K562 (cell line): ENCODE results near the gene KNSTRN. TPM values are rescaled to one million over a fixed set of nuclear protein-coding genes. Genes with fewer than 3 reads are reported as not detected.
A peak's percentile ranks its signal among the peaks of the same experiment; 100 is the strongest.

Experiments used
- C11orf30 ChIP-seq: fragments of 450-650 bp; IDR thresholded peaks from 2 replicates; pipeline ENCODE4 v1.6.1; 2016; ENCODE audit warnings: low read depth, mild to moderate bottlenecking
- HBP1 ChIP-seq: fragments of 450-650 bp; formaldehyde crosslinking; IDR thresholded peaks from 2 replicates; pipeline ENCODE4 v1.4.0; 2022; ENCODE audit warnings: missing genetic modification characterization
- HOMEZ ChIP-seq: fragments of 250-450 bp; sonication (Bioruptor Pico); IDR thresholded peaks from 2 replicates; pipeline ENCODE4 v1.4.0; 2020; ENCODE audit warnings: mild to moderate bottlenecking, moderate library complexity
- ID3 ChIP-seq, 2 experiments: fragments of 250-450 bp in 1 of 2; fragments of 450-650 bp in 1 of 2; sonication (Bioruptor Pico) in 1 of 2; IDR thresholded peaks; 2 replicates each; pipeline versions ENCODE4 v1.6.1 to v1.8.0; 2016 to 2021; ENCODE audit warnings: mild to moderate bottlenecking in 2 of 2, moderate library complexity in 2 of 2, missing compliant biosample characterization in 1 of 2, missing genetic modification characterization in 1 of 2
- KDM5B ChIP-seq: fragments of 200-600 bp; sonication (generic); IDR thresholded peaks from 2 replicates; pipeline ENCODE4 v1.6.1; 2012; ENCODE audit warnings: low read depth, mild to moderate bottlenecking, moderate library complexity, low read length, control low read depth, inconsistent platforms; ENCODE audit not compliant: insufficient replicate concordance
- NFE2L1 ChIP-seq: fragments of 450-650 bp; IDR thresholded peaks from 2 replicates; pipeline ENCODE4 v1.6.1; 2016; ENCODE audit warnings: missing genetic modification characterization, low read depth, mild to moderate bottlenecking, missing compliant biosample characterization, moderate library complexity, borderline replicate concordance
- NFRKB ChIP-seq: fragments of 450-650 bp; IDR thresholded peaks from 2 replicates; pipeline ENCODE4 v1.6.1; 2016; ENCODE audit warnings: low read depth
- RCOR1 ChIP-seq, 2 experiments: IDR thresholded peaks; 2 replicates each; pipeline ENCODE4 v1.6.1; 2012; ENCODE audit warnings: low read depth in 2 of 2, low read length in 2 of 2, borderline replicate concordance in 1 of 2, improper control_type of control experiment in 1 of 2
- SOX6 ChIP-seq: fragments of 450-650 bp; IDR thresholded peaks from 2 replicates; pipeline ENCODE4 v1.6.1; 2014; ENCODE audit warnings: mild to moderate bottlenecking
- SREBF1 ChIP-seq: fragments of 150-350 bp; IDR thresholded peaks from 2 replicates; pipeline ENCODE4 v1.6.1; 2014; ENCODE audit warnings: antibody characterized with exemption, low read depth, low read length, borderline replicate concordance
- SUPT5H ChIP-seq: fragments of 450-650 bp; IDR thresholded peaks from 2 replicates; pipeline ENCODE4 v1.6.1; 2016
- U2AF2 ChIP-seq: fragments of 200-400 bp; formaldehyde crosslinking; optimal IDR thresholded peaks from 2 replicates; pipeline ENCODE3; 2017; ENCODE audit warnings: low read depth, mild to moderate bottlenecking, low read length
- ZBTB7A ChIP-seq: IDR thresholded peaks from 2 replicates; pipeline ENCODE4 v1.6.1; 2011; ENCODE audit warnings: low read depth, mild to moderate bottlenecking, low read length, moderate library complexity, borderline replicate concordance; ENCODE audit not compliant: control insufficient read depth
- ZKSCAN1 ChIP-seq: fragments of 150-350 bp; IDR thresholded peaks from 2 replicates; pipeline ENCODE4 v1.6.1; 2016; ENCODE audit warnings: low read depth, low read length
- ZNF12 ChIP-seq: sonication (generic); formaldehyde crosslinking; IDR thresholded peaks from 2 replicates; pipeline ENCODE4 v1.4.0; 2020; ENCODE audit warnings: mild to moderate bottlenecking, missing genetic modification reagents
- ZNF407 ChIP-seq: fragments of 450-650 bp; IDR thresholded peaks from 2 replicates; pipeline ENCODE4 v1.6.1; 2016; ENCODE audit warnings: low read depth
- polyA plus RNA-seq, 8 experiments: library from polyadenylated mRNA; depleted of rRNA in 4 of 8; stranded (reverse) in 5 of 8; unstranded in 3 of 8; fragments of >200 nt; fragmentation: Nextera tagmentation in 2 of 8; fragmentation: Illumina TruSeq in 1 of 8; extraction: Ambion mirVana in 2 of 8; extraction: Trizol in 1 of 8; gene quantifications; 2 replicates each; pipeline versions ENCODE4 v1.2.1 to v1.2.3, GENCODE V29; 2011 to 2014; ENCODE audit warnings: inconsistent platforms in 1 of 8, missing spikeins in 1 of 8
- total RNA-seq, 7 experiments: library from RNA; depleted of rRNA in 6 of 7; stranded (reverse); fragments of >200 nt in 6 of 7; fragmentation: Illumina TruSeq in 2 of 7; extraction: Trizol in 2 of 7; gene quantifications; 2 replicates each; pipeline versions ENCODE4 v1.2.1 to v1.2.3, GENCODE V29; 2011 to 2021; ENCODE audit warnings: low replicate concordance in 1 of 7

KNSTRN gene
- total and polyA plus RNA-seq, 9 of the 15 experiments (the other 6 are each of a cell fraction or from before 2014, with no cell fraction given), result 48.7 to 88.2 (median 66.3) TPM

- TF ChIP-seq HOMEZ (CRISPR knock-in tag), result no peak
- no peak for TF ChIP-seq HBP1 (CRISPR knock-in tag)
- TF ChIP-seq C11orf30, result peak; percentile 77
- no peak for TF ChIP-seq RCOR1 (IDR thresholded peaks at IDR 0.05; ENCODE audit: borderline replicate concordance in 1 of 2, low read depth in 2 of 2, low read length in 2 of 2)
- TF ChIP-seq SOX6, result peak; percentile 69
- TF ChIP-seq ZBTB7A, result peak; percentile 49; the same call in 1 of the 2 replicates
- peak; percentile 5 for TF ChIP-seq KDM5B
- TF ChIP-seq SUPT5H, result 0 out of 2 replicates have a peak, but pooled peaks have one; percentile 52
- TF ChIP-seq ZNF12 (CRISPR knock-in tag), result no peak
- TF ChIP-seq SREBF1, result no peak
- no peak for TF ChIP-seq ID3 (CRISPR knock-in tag; IDR thresholded peaks at IDR 0.05)
- 0 out of 2 replicates have a peak, but pooled peaks have one; percentile 23 for TF ChIP-seq ID3 (tag; IDR thresholded peaks at IDR 0.05)
- TF ChIP-seq NFRKB, result 0 out of 2 replicates have a peak, but pooled peaks have one; percentile 34
- no peak for TF ChIP-seq U2AF2
- no peak for TF ChIP-seq NFE2L1 (tag)
- TF ChIP-seq ZKSCAN1, result peak; percentile 99
- no peak for TF ChIP-seq ZNF407
Observed at GRCh38 chr15:40439461-40439959, 57.0 kb downstream of the KNSTRN start (continued).
